Left ventricle myocardium inferior (tissue), 1 donor: ENCODE data around the gene MAML2. TPM values are rescaled to one million over a fixed set of nuclear protein-coding genes. Genes with fewer than 3 reads are reported as not detected.
A peak's percentile ranks its signal among the peaks of the same experiment; 100 is the strongest.

Experiments
- DNase-seq: peaks from one replicate; pipeline ENCODE4 v3.0.0-alpha.2; 2020
- H3K27ac ChIP-seq: fragments of 200-600 bp; replicated peaks from 2 replicates; pipeline ENCODE4 v1.8.0; 2021
- H3K27me3 ChIP-seq: fragments of 200-600 bp; 2 replicates; pipeline ENCODE4 v1.8.0; 2021; ENCODE audit warnings: low read depth
- H3K36me3 ChIP-seq: fragments of 200-600 bp; 2 replicates; pipeline ENCODE4 v1.8.0; 2021
- H3K4me1 ChIP-seq: fragments of 200-600 bp; 2 replicates; pipeline ENCODE4 v1.8.0; 2021
- H3K4me3 ChIP-seq: fragments of 200-600 bp; 2 replicates; pipeline ENCODE4 v1.8.0; 2021; ENCODE audit warnings: mild to moderate bottlenecking, moderate library complexity
- H3K9me3 ChIP-seq: fragments of 200-600 bp; replicated peaks from 2 replicates; pipeline ENCODE4 v1.8.0; 2021
- CTCF ChIP-seq: fragments of 200-600 bp; IDR thresholded peaks from 2 replicates; pipeline ENCODE4 v1.8.0; 2021; ENCODE audit warnings: antibody characterized with exemption, mild to moderate bottlenecking, borderline replicate concordance
- intact Hi-C: fragments of 100-400 bp; cut with micrococcal nuclease; formaldehyde crosslinking; loops from one replicate; pipeline ENCODE4 v1.11.0; 2022
- total RNA-seq: library from RNA; stranded (reverse); fragmentation: NEBNext Ultra II Directional; extraction: Animal tissue kit (Norgen Biotek cat#: 25700); gene quantifications from one replicate; pipeline ENCODE4 v1.2.1, GENCODE V29; 2021
- donor health status: DM: no; HTN: yes; CAD: no; lungs with severe emphysema.

Gene MAML2
- total RNA-seq, 1 donor from 2014 or later = 4.5 TPM

GRCh38 chr11:96196181-96196662 is 146.8 kb downstream of the MAML2 start:
- TF ChIP-seq CTCF = no peak

DNA sequence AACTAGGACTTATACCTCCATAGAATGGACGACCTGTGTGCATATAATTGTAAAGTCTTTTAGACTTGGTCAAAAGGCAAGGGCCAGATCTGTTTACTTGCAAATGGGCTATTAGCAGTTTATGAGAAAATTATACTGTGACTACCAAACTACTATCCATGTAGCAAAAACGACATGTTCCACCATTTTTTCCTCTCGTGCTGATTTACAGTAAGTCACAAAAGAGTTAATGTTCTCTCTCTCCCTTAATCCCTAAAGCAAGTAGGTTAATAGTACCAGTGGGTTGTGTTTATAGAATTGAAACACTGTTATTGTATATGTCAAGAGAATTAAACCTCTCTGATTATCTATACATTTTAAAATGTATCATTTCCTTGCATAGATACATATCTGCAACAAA is 147.3 kb downstream of the MAML2 start:
- Histone ChIP-seq H3K9me3 (no peaks in the 10 kb centered on the region), H3K36me3 (no peaks in the 10 kb centered on the region), H3K27ac (no peak overlapping the region), H3K4me3 (no peak overlapping the region), H3K27me3 (no peaks in the 10 kb centered on the region), H3K4me1 (peaks cover 35% of the 10 kb centered on the region)
- DNase-seq = no peak
- no peak for TF ChIP-seq CTCF
- intact Hi-C loops = no loop called here

More at GRCh38 chr11:96196181-96196662, 146.8 kb downstream of the MAML2 start:
- Histone ChIP-seq H3K27me3 (no peaks in the 10 kb centered on the region), H3K9me3 (no peaks in the 10 kb centered on the region), H3K27ac (no peak overlapping the region), H3K4me1 (peaks cover 37% of the 10 kb centered on the region), H3K4me3 (no peak overlapping the region), H3K36me3 (no peaks in the 10 kb centered on the region)
- intact Hi-C loops = no loop called here
- no peak for DNase-seq

- intact Hi-C loops = no loop called here
- TF ChIP-seq CTCF = no peak
- H3K4me1 ChIP-seq = peaks cover 26% of the 10 kb centered on the region
- peak overlapping the region; percentile 37 for H3K27ac ChIP-seq
- DNase-seq = no peak
- H3K36me3 ChIP-seq = no peaks in the 10 kb centered on the region
- no peak overlapping the region for H3K4me3 ChIP-seq
- H3K9me3 ChIP-seq = no peaks in the 10 kb centered on the region
- H3K27me3 ChIP-seq = no peaks in the 10 kb centered on the region
Measured at GRCh38 chr11:96194581-96195374, 148.2 kb downstream of the MAML2 start.

DNA sequence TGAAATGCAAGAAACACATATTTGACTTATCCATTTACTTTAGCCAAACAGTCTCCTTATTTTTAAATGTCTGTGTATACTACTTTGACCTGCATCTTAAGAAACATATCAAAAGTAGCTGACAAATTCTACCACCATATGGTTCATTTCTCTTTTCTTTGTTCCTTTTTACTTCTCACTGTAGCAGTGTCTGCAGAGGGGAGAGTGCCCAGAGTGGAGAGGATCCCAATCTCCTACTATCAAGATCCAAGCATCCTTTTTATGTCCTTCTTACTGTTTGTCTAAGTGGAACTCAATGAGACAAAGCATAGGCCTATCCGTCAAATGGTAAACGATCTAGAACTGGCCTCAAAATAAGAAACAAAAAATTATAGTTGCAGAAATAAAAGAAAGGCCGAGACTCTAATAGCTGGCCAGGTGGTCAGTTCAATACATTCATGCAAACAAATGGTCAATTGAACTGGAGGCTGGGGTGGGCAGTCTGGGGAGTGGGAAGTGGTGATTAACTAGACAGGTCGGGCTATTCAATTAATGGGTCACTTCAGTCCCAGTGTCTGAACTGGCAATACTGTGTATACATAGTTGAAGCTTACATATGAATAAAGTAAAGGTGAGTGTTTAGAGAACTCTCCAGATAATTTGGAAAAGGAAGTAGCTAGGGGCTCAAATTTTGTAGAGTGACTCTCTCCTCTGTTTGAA is 149.1 kb downstream of the MAML2 start:
- no peak for TF ChIP-seq CTCF
- Histone ChIP-seq H3K27me3 (no peaks in the 10 kb centered on the region), H3K36me3 (no peaks in the 10 kb centered on the region), H3K27ac (peak overlapping the region; percentile 37), H3K4me3 (no peak overlapping the region), H3K9me3 (no peaks in the 10 kb centered on the region), H3K4me1 (peaks cover 26% of the 10 kb centered on the region)
- DNase-seq = no peak
- intact Hi-C loops = no loop called here

DNA sequence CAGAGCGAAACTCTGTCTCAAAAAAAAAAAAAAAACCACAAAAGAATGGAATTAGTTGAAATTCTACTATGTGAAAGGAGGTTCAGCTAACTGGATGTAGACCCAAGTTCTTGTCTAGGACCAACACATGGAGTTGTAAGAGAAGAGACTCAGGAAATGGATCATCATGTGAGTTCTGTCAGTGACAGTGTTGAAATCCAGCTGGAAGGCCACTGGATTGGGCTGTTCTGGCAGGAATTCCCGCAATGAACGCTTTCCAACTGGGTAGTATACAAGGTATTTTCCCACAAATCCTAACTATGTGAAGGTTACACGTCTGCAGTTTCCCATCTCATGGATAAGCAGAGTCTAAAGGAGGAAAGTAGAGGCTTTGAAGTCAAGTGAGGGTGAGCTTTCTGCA is 151.2 kb downstream of the MAML2 start:
- no peak overlapping the region for H3K4me3 ChIP-seq
- peaks cover 36% of the 10 kb centered on the region for H3K4me1 ChIP-seq
- no peaks in the 10 kb centered on the region for H3K36me3 ChIP-seq
- no peak overlapping the region for H3K27ac ChIP-seq
- intact Hi-C loops = no loop called here
- TF ChIP-seq CTCF = no peak
- H3K27me3 ChIP-seq = no peaks in the 10 kb centered on the region
- H3K9me3 ChIP-seq = no peaks in the 10 kb centered on the region
- no peak for DNase-seq
